GM12878 (cell line): Measurements from ENCODE around the gene MRPL27. TPM values are rescaled to one million over a fixed set of nuclear protein-coding genes. Genes with fewer than 3 reads are reported as not detected.

Source experiments
- ATAC-seq: fragments of 200-7000 bp; cut with Tn5 transposase; 3 replicates; pipeline ENCODE4 v1.9.1; 2020; ENCODE audit warnings: mild to moderate bottlenecking, moderate library complexity
- BruUV-seq: library from RNA; stranded (reverse); fragments of 400-500 nt; replicated peaks from 2 replicates; lab custom pipeline; 2021; lab: Mats Ljungman, UMichigan
- CTCF ChIA-PET: fragments of 300-600 bp; sonication (Branson Sonifier 250); formaldehyde crosslinking; extraction: SDS; loops from one replicate; lab custom pipeline; 2021; ENCODE audit warnings: inconsistent platforms; lab: Yijun Ruan, JAX
- POLR2A ChIA-PET: fragments of 350-600 bp; formaldehyde crosslinking; extraction: SDS; loops from one replicate; lab custom pipeline; 2021; ENCODE audit warnings: inconsistent platforms; lab: Charles Lee
- RAD21 ChIA-PET: fragments of 300-600 bp; sonication (Branson Sonifier 250); formaldehyde crosslinking; loops from one replicate; lab custom pipeline; 2023; ENCODE audit warnings: antibody characterized with exemption; ENCODE audit not compliant: unreplicated experiment; lab: Charles Lee
- SMC1A ChIA-PET: fragments of 300-600 bp; sonication (Branson Sonifier 250); formaldehyde crosslinking; loops from one replicate; lab custom pipeline; 2023; ENCODE audit not compliant: unreplicated experiment, uncharacterized antibody; lab: Charles Lee
- DNase-seq: peaks from one replicate; pipeline ENCODE4 v3.0.0-alpha.2; 2011; ENCODE audit warnings: low read depth, low spot score
- FAIRE-seq: peaks from 3 replicates; lab custom pipeline; 2011; peaks lifted over from hg19 to GRCh38; lab: Jason Lieb, UNC
- H2AFZ ChIP-seq: 2 replicates; pipeline ENCODE4 v1.6.0; 2011; ENCODE audit warnings: low read depth, low read length, control low read depth; ENCODE audit not compliant: control insufficient read depth
- H3K27ac ChIP-seq: 2 replicates; pipeline ENCODE4 v1.5.1; 2011; ENCODE audit warnings: control low read depth; ENCODE audit not compliant: control insufficient read depth, insufficient read depth
- H3K27me3 ChIP-seq, 2 experiments: replicated peaks in 1 of 2; 2 replicates each; pipeline versions ENCODE4 v1.6.0 to v1.6.1; 2011; ENCODE audit warnings: low read length in 1 of 2; ENCODE audit not compliant: control insufficient read depth in 2 of 2, insufficient read depth in 2 of 2
- H3K36me3 ChIP-seq, 2 experiments: 2 replicates each; pipeline ENCODE4 v1.5.1; 2011; ENCODE audit warnings: low read length in 1 of 2; ENCODE audit not compliant: control insufficient read depth in 2 of 2, insufficient read depth in 2 of 2
- H3K4me1 ChIP-seq: 2 replicates; pipeline ENCODE4 v1.6.1; 2011; ENCODE audit warnings: mild to moderate bottlenecking, low read length, moderate library complexity, mixed read lengths; ENCODE audit not compliant: control insufficient read depth, insufficient read depth
- H3K4me2 ChIP-seq: 2 replicates; pipeline ENCODE4 v1.6.0; 2011; ENCODE audit warnings: control low read depth; ENCODE audit not compliant: control insufficient read depth, insufficient read depth
- H3K4me3 ChIP-seq: fragments of 200-600 bp; sonication (generic); 2 replicates; pipeline ENCODE4 v1.5.1; 2016
- H3K79me2 ChIP-seq: 2 replicates; pipeline ENCODE4 v1.6.0; 2011; ENCODE audit warnings: low read length; ENCODE audit not compliant: control insufficient read depth, insufficient read depth
- H3K9ac ChIP-seq: 2 replicates; pipeline ENCODE4 v1.8.0; 2011; ENCODE audit warnings: low read length, control low read depth, mixed read lengths; ENCODE audit not compliant: control insufficient read depth, insufficient read depth
- H3K9me3 ChIP-seq: replicated peaks from 3 replicates; pipeline ENCODE4 v1.5.1; 2011; ENCODE audit warnings: mild to moderate bottlenecking, low read length; ENCODE audit not compliant: control insufficient read depth, insufficient read depth
- H4K20me1 ChIP-seq: 2 replicates; pipeline ENCODE4 v1.6.0; 2011; ENCODE audit not compliant: control insufficient read depth, insufficient read depth
- BRCA1 ChIP-seq: IDR thresholded peaks from 2 replicates; pipeline ENCODE4 v1.6.1; 2011; ENCODE audit warnings: low read depth, low read length, improper control_type of control experiment
- CHD4 ChIP-seq: fragments of 200-600 bp; sonication (generic); IDR thresholded peaks from 2 replicates; pipeline ENCODE4 v1.6.1; 2016; ENCODE audit warnings: mild to moderate bottlenecking
- CREB1 ChIP-seq: IDR thresholded peaks from 2 replicates; pipeline ENCODE4 v1.6.1; 2012; ENCODE audit warnings: low read depth, mild to moderate bottlenecking, inconsistent platforms
- FOS ChIP-seq: IDR thresholded peaks from 3 replicates; pipeline ENCODE4 v1.6.1; 2011; ENCODE audit warnings: borderline replicate concordance; ENCODE audit not compliant: insufficient read length; ENCODE audit errors: extremely low read depth
- IRF4 ChIP-seq: IDR thresholded peaks from 2 replicates; pipeline ENCODE4 v1.6.1; 2011; ENCODE audit warnings: low read depth, low read length
- POU2F2 ChIP-seq: IDR thresholded peaks from 3 replicates; pipeline ENCODE4 v1.6.1; 2011; ENCODE audit warnings: low read depth, mild to moderate bottlenecking, low read length, borderline replicate concordance
- RAD21 ChIP-seq: IDR thresholded peaks from 2 replicates; pipeline ENCODE4 v1.6.1; 2011; ENCODE audit warnings: mild to moderate bottlenecking, low read depth, low read length, moderate library complexity; ENCODE audit not compliant: insufficient read depth
- RFX5 ChIP-seq: IDR thresholded peaks from 2 replicates; pipeline ENCODE4 v1.6.1; 2011; ENCODE audit warnings: low read depth, low read length, improper control_type of control experiment
- ZNF217 ChIP-seq: fragments of 450-650 bp; IDR thresholded peaks from 2 replicates; pipeline ENCODE4 v1.6.1; 2017; ENCODE audit warnings: antibody characterized with exemption, mild to moderate bottlenecking
- ZNF384 ChIP-seq: IDR thresholded peaks from 2 replicates; pipeline ENCODE4 v1.6.1; 2012; ENCODE audit warnings: low read depth, mild to moderate bottlenecking, low read length, improper control_type of control experiment, borderline replicate concordance
- ZSCAN29 ChIP-seq: fragments of 450-650 bp; IDR thresholded peaks from 2 replicates; pipeline ENCODE4 v1.6.1; 2017; ENCODE audit warnings: mild to moderate bottlenecking, moderate library complexity
- WGBS: methylation state at CpG from one replicate; pipeline ENCODE4 v1.1.6; 2016; ENCODE audit warnings: low lambda C conversion rate; ENCODE audit not compliant: insufficient replicate concordance, insufficient coverage; ENCODE audit errors: missing lambda C conversion rate; 5-methylcytosine and 5-hydroxymethylcytosine counted together
- in situ Hi-C: fragments of 300-500 bp; cut with MboI; formaldehyde crosslinking; loops from 9 replicates; pipeline ENCODE4 v1.14.3; 2018; ENCODE audit warnings: mixed read lengths
- intact Hi-C: fragments of 100-400 bp; cut with micrococcal nuclease; formaldehyde crosslinking; loops from one replicate; pipeline ENCODE4 v1.14.2; 2022; ENCODE audit not compliant: unreplicated experiment
- polyA plus RNA-seq, 11 experiments: library from polyadenylated mRNA; depleted of rRNA in 4 of 11; unstranded in 6 of 11; stranded (reverse) in 5 of 11; fragments of >200 nt; fragmentation: Nextera tagmentation in 4 of 11; fragmentation: Illumina TruSeq in 1 of 11; extraction: Ambion mirVana in 4 of 11; extraction: Trizol in 1 of 11; gene quantifications; 1 replicate in 1 of 11; 2 replicates in 10 of 11; pipeline versions ENCODE4 v1.2.1 to v1.2.3, GENCODE V29; 2011 to 2016; ENCODE audit warnings: inconsistent platforms in 2 of 11, missing spikeins in 2 of 11, low read depth in 1 of 11
- total RNA-seq, 4 experiments: library from RNA; depleted of rRNA in 3 of 4; stranded (reverse); fragments of >200 nt in 3 of 4; fragmentation: Illumina TruSeq in 1 of 4; extraction: Trizol in 1 of 4; gene quantifications; 2 replicates each; pipeline versions ENCODE4 v1.2.1 to v1.2.3, GENCODE V29; 2013 to 2021
- TF ChIP-seq, protein P1 (sequence below): fragments of 450-650 bp; IDR thresholded peaks from 2 replicates; pipeline ENCODE4 v1.6.1; 2018; ENCODE audit warnings: borderline replicate concordance, mild to moderate bottlenecking; ENCODE audit not compliant: partially characterized antibody
- TF ChIP-seq, protein P2 (sequence below): IDR thresholded peaks from 2 replicates; pipeline ENCODE4 v1.6.1; 2011; ENCODE audit warnings: mild to moderate bottlenecking, low read depth, low read length, moderate library complexity; ENCODE audit not compliant: insufficient replicate concordance
- TF ChIP-seq, protein P3 (sequence below): fragments of 450-650 bp; IDR thresholded peaks from 2 replicates; pipeline ENCODE4 v1.6.1; 2014; ENCODE audit warnings: mild to moderate bottlenecking
- TF ChIP-seq, protein P4 (sequence below): fragments of 450-650 bp; IDR thresholded peaks from 2 replicates; pipeline ENCODE4 v1.6.1; 2017; ENCODE audit warnings: borderline replicate concordance
- TF ChIP-seq, protein P5 (sequence below): fragments of 450-650 bp; IDR thresholded peaks from 2 replicates; pipeline ENCODE4 v1.6.1; 2017; ENCODE audit warnings: low read depth, mild to moderate bottlenecking, moderate library complexity

Gene MRPL27
- total and polyA plus RNA-seq, 10 of the 15 experiments (the other 5 are each of a cell fraction or from before 2014, with no cell fraction given), result 83.0 to 390 (median 131) TPM

DNA sequence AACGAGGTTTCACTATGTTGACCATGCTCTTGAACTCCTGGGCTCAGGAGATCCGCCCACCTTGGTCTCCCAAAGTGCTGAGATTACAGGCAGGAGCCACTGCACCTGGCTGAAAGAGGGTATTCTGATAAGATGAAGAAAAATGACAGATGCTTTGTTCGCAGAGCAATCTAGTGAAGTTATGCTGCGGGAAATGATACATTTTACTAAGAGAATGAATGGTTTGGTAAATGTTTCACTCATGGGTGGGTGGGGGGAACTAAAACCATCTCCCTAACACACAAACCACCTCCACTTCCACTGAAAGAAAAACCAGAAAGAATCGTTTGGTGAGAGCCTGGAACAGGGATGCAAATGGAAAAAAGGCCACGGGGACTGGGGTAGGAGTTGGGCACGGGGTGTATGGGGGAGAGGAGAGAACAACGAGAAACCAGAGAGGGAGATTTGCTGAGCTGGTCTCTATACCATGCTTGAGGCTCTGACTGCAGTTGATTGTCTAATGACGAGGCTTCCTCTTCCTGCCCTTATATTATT, 46.1 kb downstream of the MRPL27 start:
- peak; percentile 27 for DNase-seq
- Histone ChIP-seq H3K79me2 (no peaks in the 10 kb centered on the region), H3K36me3 (no peaks in the 10 kb centered on the region), H3K4me1 (peaks cover 3% of the 10 kb centered on the region), H3K4me2 (no peak overlapping the region), H3K27me3 (no peaks in the 10 kb centered on the region), H3K4me3 (no peak overlapping the region), H2AFZ (no peak overlapping the region), H3K9ac (no peak overlapping the region), H3K27ac (no peak overlapping the region), H3K9me3 (no peaks in the 10 kb centered on the region), H4K20me1 (no peaks in the 10 kb centered on the region)
- ChIA-PET RAD21 (interaction anchor here (0.7 kb wide), 1 partner anchor 27 kb away, joined by 3 read pairs; no protein-coding TSS in a partner anchor), POLR2A (interaction anchor here (0.8 to 1.5 kb wide), 5 partner anchors 9 to 163 kb away, joined by 3 to 5 read pairs (median 3); partner anchors contain the start of gene XYLT2), SMC1A (interaction anchor here (0.8 to 1.5 kb wide), 3 partner anchors 11 to 127 kb away, joined by 3 to 4 read pairs (median 3); no protein-coding TSS in a partner anchor), CTCF (interaction anchor here (0.7 to 1.3 kb wide), 4 partner anchors 9 to 115 kb away, joined by 3 to 4 read pairs (median 4); no protein-coding TSS in a partner anchor)
- FAIRE-seq, result no peak
- peak; percentile 67 for ATAC-seq
- 2% methylated on average over 9 of the region's 9 CpGs for WGBS
- intact Hi-C loops, result no loop called here
- in situ Hi-C loops, result no loop called here
- no TSS peak for BruUV-seq
- TF ChIP-seq, protein P1, sequence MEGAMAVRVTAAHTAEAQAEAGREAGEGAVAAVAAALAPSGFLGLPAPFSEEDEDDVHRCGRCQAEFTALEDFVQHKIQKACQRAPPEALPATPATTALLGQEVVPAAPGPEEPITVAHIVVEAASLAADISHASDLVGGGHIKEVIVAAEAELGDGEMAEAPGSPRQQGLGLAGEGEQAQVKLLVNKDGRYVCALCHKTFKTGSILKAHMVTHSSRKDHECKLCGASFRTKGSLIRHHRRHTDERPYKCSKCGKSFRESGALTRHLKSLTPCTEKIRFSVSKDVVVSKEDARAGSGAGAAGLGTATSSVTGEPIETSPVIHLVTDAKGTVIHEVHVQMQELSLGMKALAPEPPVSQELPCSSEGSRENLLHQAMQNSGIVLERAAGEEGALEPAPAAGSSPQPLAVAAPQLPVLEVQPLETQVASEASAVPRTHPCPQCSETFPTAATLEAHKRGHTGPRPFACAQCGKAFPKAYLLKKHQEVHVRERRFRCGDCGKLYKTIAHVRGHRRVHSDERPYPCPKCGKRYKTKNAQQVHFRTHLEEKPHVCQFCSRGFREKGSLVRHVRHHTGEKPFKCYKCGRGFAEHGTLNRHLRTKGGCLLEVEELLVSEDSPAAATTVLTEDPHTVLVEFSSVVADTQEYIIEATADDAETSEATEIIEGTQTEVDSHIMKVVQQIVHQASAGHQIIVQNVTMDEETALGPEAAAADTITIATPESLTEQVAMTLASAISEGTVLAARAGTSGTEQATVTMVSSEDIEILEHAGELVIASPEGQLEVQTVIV, result no peak
- no peak for TF ChIP-seq ZSCAN29
- TF ChIP-seq, protein P2, sequence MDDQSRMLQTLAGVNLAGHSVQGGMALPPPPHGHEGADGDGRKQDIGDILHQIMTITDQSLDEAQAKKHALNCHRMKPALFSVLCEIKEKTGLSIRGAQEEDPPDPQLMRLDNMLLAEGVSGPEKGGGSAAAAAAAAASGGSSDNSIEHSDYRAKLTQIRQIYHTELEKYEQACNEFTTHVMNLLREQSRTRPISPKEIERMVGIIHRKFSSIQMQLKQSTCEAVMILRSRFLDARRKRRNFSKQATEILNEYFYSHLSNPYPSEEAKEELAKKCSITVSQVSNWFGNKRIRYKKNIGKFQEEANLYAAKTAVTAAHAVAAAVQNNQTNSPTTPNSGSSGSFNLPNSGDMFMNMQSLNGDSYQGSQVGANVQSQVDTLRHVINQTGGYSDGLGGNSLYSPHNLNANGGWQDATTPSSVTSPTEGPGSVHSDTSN, result no peak
- TF ChIP-seq, protein P3, sequence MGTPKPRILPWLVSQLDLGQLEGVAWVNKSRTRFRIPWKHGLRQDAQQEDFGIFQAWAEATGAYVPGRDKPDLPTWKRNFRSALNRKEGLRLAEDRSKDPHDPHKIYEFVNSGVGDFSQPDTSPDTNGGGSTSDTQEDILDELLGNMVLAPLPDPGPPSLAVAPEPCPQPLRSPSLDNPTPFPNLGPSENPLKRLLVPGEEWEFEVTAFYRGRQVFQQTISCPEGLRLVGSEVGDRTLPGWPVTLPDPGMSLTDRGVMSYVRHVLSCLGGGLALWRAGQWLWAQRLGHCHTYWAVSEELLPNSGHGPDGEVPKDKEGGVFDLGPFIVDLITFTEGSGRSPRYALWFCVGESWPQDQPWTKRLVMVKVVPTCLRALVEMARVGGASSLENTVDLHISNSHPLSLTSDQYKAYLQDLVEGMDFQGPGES, result no peak
- no peak for TF ChIP-seq ZNF217
- no peak for TF ChIP-seq RAD21
- TF ChIP-seq BRCA1, result no peak
- no peak for TF ChIP-seq FOS
- no peak for TF ChIP-seq IRF4
- TF ChIP-seq CHD4, result no peak
- TF ChIP-seq, protein P4, sequence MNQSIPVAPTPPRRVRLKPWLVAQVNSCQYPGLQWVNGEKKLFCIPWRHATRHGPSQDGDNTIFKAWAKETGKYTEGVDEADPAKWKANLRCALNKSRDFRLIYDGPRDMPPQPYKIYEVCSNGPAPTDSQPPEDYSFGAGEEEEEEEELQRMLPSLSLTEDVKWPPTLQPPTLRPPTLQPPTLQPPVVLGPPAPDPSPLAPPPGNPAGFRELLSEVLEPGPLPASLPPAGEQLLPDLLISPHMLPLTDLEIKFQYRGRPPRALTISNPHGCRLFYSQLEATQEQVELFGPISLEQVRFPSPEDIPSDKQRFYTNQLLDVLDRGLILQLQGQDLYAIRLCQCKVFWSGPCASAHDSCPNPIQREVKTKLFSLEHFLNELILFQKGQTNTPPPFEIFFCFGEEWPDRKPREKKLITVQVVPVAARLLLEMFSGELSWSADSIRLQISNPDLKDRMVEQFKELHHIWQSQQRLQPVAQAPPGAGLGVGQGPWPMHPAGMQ, result no peak
- no peak for TF ChIP-seq CREB1
- TF ChIP-seq ZNF384, result no peak
- TF ChIP-seq, protein P5, sequence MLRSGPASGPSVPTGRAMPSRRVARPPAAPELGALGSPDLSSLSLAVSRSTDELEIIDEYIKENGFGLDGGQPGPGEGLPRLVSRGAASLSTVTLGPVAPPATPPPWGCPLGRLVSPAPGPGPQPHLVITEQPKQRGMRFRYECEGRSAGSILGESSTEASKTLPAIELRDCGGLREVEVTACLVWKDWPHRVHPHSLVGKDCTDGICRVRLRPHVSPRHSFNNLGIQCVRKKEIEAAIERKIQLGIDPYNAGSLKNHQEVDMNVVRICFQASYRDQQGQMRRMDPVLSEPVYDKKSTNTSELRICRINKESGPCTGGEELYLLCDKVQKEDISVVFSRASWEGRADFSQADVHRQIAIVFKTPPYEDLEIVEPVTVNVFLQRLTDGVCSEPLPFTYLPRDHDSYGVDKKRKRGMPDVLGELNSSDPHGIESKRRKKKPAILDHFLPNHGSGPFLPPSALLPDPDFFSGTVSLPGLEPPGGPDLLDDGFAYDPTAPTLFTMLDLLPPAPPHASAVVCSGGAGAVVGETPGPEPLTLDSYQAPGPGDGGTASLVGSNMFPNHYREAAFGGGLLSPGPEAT, result peak; percentile 84
- no peak for TF ChIP-seq RFX5
- no peak for TF ChIP-seq POU2F2
